ENCODE measurements around the gene PVALB.

PVALB gene

GRCh38 chr22:36768616-36769015, 48.2 kb downstream of the PVALB start:
- Histone ChIP-seq H3K9me3 (ENCODE audit: low read length) (no peaks in the 10 kb centered on the region), H3K4me3 (ENCODE audit: low read depth in 1 of 2, low read length in 2 of 2) (no peak overlapping the region), H3K4me1 (ENCODE audit: insufficient read depth, low read length) (peaks cover 1% of the 10 kb centered on the region), H3K9ac (ENCODE audit: low read length) (no peak overlapping the region), H3K27me3 (ENCODE audit: control insufficient read depth in 1 of 2, insufficient read depth in 2 of 2, low read length in 2 of 2) (no peaks in the 10 kb centered on the region), H3K27ac (ENCODE audit: low read depth, low read length) (no peak overlapping the region), H3K36me3 (ENCODE audit: insufficient read depth, low read length) (peaks cover 8% of the 10 kb centered on the region)

GRCh38 chr22:36768141-36768540, 48.7 kb downstream of the PVALB start:
- Histone ChIP-seq H3K4me1 (ENCODE audit: insufficient read depth, low read length) (peaks cover 6% of the 10 kb centered on the region), H3K36me3 (ENCODE audit: insufficient read depth, low read length) (peaks cover 8% of the 10 kb centered on the region), H3K4me3 (ENCODE audit: low read depth in 1 of 2, low read length in 2 of 2) (no peak overlapping the region), H3K9ac (ENCODE audit: low read length) (no peak overlapping the region), H3K27me3 (ENCODE audit: control insufficient read depth in 1 of 2, insufficient read depth in 2 of 2, low read length in 2 of 2) (no peaks in the 10 kb centered on the region), H3K27ac (ENCODE audit: low read depth, low read length) (no peak overlapping the region), H3K9me3 (ENCODE audit: low read length) (no peaks in the 10 kb centered on the region)

- Histone ChIP-seq H3K4me3 (ENCODE audit: low read depth in 1 of 2, low read length in 2 of 2) (no peak overlapping the region), H3K27ac (ENCODE audit: low read depth, low read length) (no peak overlapping the region), H3K36me3 (ENCODE audit: insufficient read depth, low read length) (peaks cover 8% of the 10 kb centered on the region), H3K9ac (ENCODE audit: low read length) (no peak overlapping the region), H3K27me3 (ENCODE audit: control insufficient read depth in 1 of 2, insufficient read depth in 2 of 2, low read length in 2 of 2) (no peaks in the 10 kb centered on the region), H3K4me1 (ENCODE audit: insufficient read depth, low read length) (peaks cover 15% of the 10 kb centered on the region), H3K9me3 (ENCODE audit: low read length) (no peaks in the 10 kb centered on the region)
Measured at GRCh38 chr22:36767035-36767775, 49.6 kb downstream of the PVALB start.

GRCh38 chr22:36765943-36766450, 50.8 kb downstream of the PVALB start:
- no peaks in the 10 kb centered on the region for H3K9me3 ChIP-seq (ENCODE audit: low read length)
- H3K4me1 ChIP-seq (ENCODE audit: insufficient read depth, low read length): peaks cover 26% of the 10 kb centered on the region
- H3K4me3 ChIP-seq (ENCODE audit: low read depth in 1 of 2, low read length in 2 of 2): no peak overlapping the region
- H3K36me3 ChIP-seq (ENCODE audit: insufficient read depth, low read length): peaks cover 8% of the 10 kb centered on the region
- no peaks in the 10 kb centered on the region for H3K27me3 ChIP-seq (ENCODE audit: control insufficient read depth in 1 of 2, insufficient read depth in 2 of 2, low read length in 2 of 2)
- no peak overlapping the region for H3K9ac ChIP-seq (ENCODE audit: low read length)
- no peak overlapping the region for H3K27ac ChIP-seq (ENCODE audit: low read depth, low read length)

GRCh38 chr22:36765131-36765942, 51.5 kb downstream of the PVALB start:
- Histone ChIP-seq H3K36me3 (ENCODE audit: insufficient read depth, low read length) (peaks cover 8% of the 10 kb centered on the region), H3K27me3 (ENCODE audit: control insufficient read depth in 1 of 2, insufficient read depth in 2 of 2, low read length in 2 of 2) (no peaks in the 10 kb centered on the region), H3K9me3 (ENCODE audit: low read length) (no peaks in the 10 kb centered on the region), H3K4me1 (ENCODE audit: insufficient read depth, low read length) (peaks cover 33% of the 10 kb centered on the region), H3K9ac (ENCODE audit: low read length) (no peak overlapping the region), H3K4me3 (ENCODE audit: low read depth in 1 of 2, low read length in 2 of 2) (no peak overlapping the region), H3K27ac (ENCODE audit: low read depth, low read length) (no peak overlapping the region)

GRCh38 chr22:36764641-36765040, 52.2 kb downstream of the PVALB start:
- Histone ChIP-seq H3K4me3 (ENCODE audit: low read depth in 1 of 2, low read length in 2 of 2) (no peak overlapping the region), H3K27me3 (ENCODE audit: control insufficient read depth in 1 of 2, insufficient read depth in 2 of 2, low read length in 2 of 2) (no peaks in the 10 kb centered on the region), H3K9me3 (ENCODE audit: low read length) (no peaks in the 10 kb centered on the region), H3K36me3 (ENCODE audit: insufficient read depth, low read length) (peaks cover 8% of the 10 kb centered on the region), H3K9ac (ENCODE audit: low read length) (no peak overlapping the region), H3K4me1 (ENCODE audit: insufficient read depth, low read length) (peaks cover 34% of the 10 kb centered on the region), H3K27ac (ENCODE audit: low read depth, low read length) (no peak overlapping the region)

- Histone ChIP-seq H3K9ac (ENCODE audit: low read length) (no peak overlapping the region), H3K36me3 (ENCODE audit: insufficient read depth, low read length) (peaks cover 8% of the 10 kb centered on the region), H3K4me1 (ENCODE audit: insufficient read depth, low read length) (peaks cover 34% of the 10 kb centered on the region), H3K9me3 (ENCODE audit: low read length) (no peaks in the 10 kb centered on the region), H3K27me3 (ENCODE audit: control insufficient read depth in 1 of 2, insufficient read depth in 2 of 2, low read length in 2 of 2) (no peaks in the 10 kb centered on the region), H3K4me3 (ENCODE audit: low read depth in 1 of 2, low read length in 2 of 2) (no peak overlapping the region), H3K27ac (ENCODE audit: low read depth, low read length) (no peak overlapping the region)
Measured at GRCh38 chr22:36764060-36764459, 52.8 kb downstream of the PVALB start.

GRCh38 chr22:36763576-36763975, 53.3 kb downstream of the PVALB start:
- Histone ChIP-seq H3K9me3 (ENCODE audit: low read length) (no peaks in the 10 kb centered on the region), H3K27ac (ENCODE audit: low read depth, low read length) (no peak overlapping the region), H3K36me3 (ENCODE audit: insufficient read depth, low read length) (peaks cover 8% of the 10 kb centered on the region), H3K4me1 (ENCODE audit: insufficient read depth, low read length) (peaks cover 34% of the 10 kb centered on the region), H3K4me3 (ENCODE audit: low read depth in 1 of 2, low read length in 2 of 2) (no peak overlapping the region), H3K27me3 (ENCODE audit: control insufficient read depth in 1 of 2, insufficient read depth in 2 of 2, low read length in 2 of 2) (no peaks in the 10 kb centered on the region), H3K9ac (ENCODE audit: low read length) (no peak overlapping the region)

- no peak overlapping the region for H3K27ac ChIP-seq (ENCODE audit: low read depth, low read length)
- H3K4me3 ChIP-seq (ENCODE audit: low read depth in 1 of 2, low read length in 2 of 2): no peak overlapping the region
- H3K9ac ChIP-seq (ENCODE audit: low read length): no peak overlapping the region
- H3K9me3 ChIP-seq (ENCODE audit: low read length): no peaks in the 10 kb centered on the region
- H3K36me3 ChIP-seq (ENCODE audit: insufficient read depth, low read length): peaks cover 8% of the 10 kb centered on the region
- H3K4me1 ChIP-seq (ENCODE audit: insufficient read depth, low read length): peaks cover 34% of the 10 kb centered on the region
- no peaks in the 10 kb centered on the region for H3K27me3 ChIP-seq (ENCODE audit: control insufficient read depth in 1 of 2, insufficient read depth in 2 of 2, low read length in 2 of 2)
Measured at GRCh38 chr22:36762687-36763260, 54.1 kb downstream of the PVALB start.

- H3K27ac ChIP-seq (ENCODE audit: low read depth, low read length): no peak overlapping the region
- H3K4me1 ChIP-seq (ENCODE audit: insufficient read depth, low read length): peaks cover 34% of the 10 kb centered on the region
- H3K9ac ChIP-seq (ENCODE audit: low read length): no peak overlapping the region
- H3K4me3 ChIP-seq (ENCODE audit: low read depth in 1 of 2, low read length in 2 of 2): no peak overlapping the region
- no peaks in the 10 kb centered on the region for H3K27me3 ChIP-seq (ENCODE audit: control insufficient read depth in 1 of 2, insufficient read depth in 2 of 2, low read length in 2 of 2)
- H3K9me3 ChIP-seq (ENCODE audit: low read length): no peaks in the 10 kb centered on the region
- no peaks in the 10 kb centered on the region for H3K36me3 ChIP-seq (ENCODE audit: insufficient read depth, low read length)
Measured at GRCh38 chr22:36761553-36762240, 55.1 kb downstream of the PVALB start.

GRCh38 chr22:36760786-36761185, 56.0 kb downstream of the PVALB start:
- H3K27ac ChIP-seq (ENCODE audit: low read depth, low read length): no peak overlapping the region
- H3K9ac ChIP-seq (ENCODE audit: low read length): no peak overlapping the region
- H3K4me1 ChIP-seq (ENCODE audit: insufficient read depth, low read length): peaks cover 34% of the 10 kb centered on the region
- H3K27me3 ChIP-seq (ENCODE audit: control insufficient read depth in 1 of 2, insufficient read depth in 2 of 2, low read length in 2 of 2): peaks cover 0 to 7% of the 10 kb centered on the region in 2 donors
- H3K9me3 ChIP-seq (ENCODE audit: low read length): no peaks in the 10 kb centered on the region
- no peak overlapping the region for H3K4me3 ChIP-seq (ENCODE audit: low read depth in 1 of 2, low read length in 2 of 2)
- no peaks in the 10 kb centered on the region for H3K36me3 ChIP-seq (ENCODE audit: insufficient read depth, low read length)
